Caco-2 (cell line): ENCODE data around the gene SEC14L1. TPM values are rescaled to one million over a fixed set of nuclear protein-coding genes. Genes with fewer than 3 reads are reported as not detected.

ENCODE experiments used
- BruUV-seq: library from RNA; stranded (reverse); fragments of 400-500 nt; replicated peaks from 2 replicates; lab custom pipeline; 2021; lab: Mats Ljungman, UMichigan
- CTCF ChIA-PET: fragments of 300-600 bp; sonication (Branson Sonifier 250); formaldehyde crosslinking; loops from one replicate; lab custom pipeline; 2022; ENCODE audit warnings: antibody characterized with exemption; lab: Charles Lee
- POLR2A ChIA-PET: fragments of 300-600 bp; sonication (Branson Sonifier 250); formaldehyde crosslinking; loops from one replicate; lab custom pipeline; 2022; ENCODE audit warnings: antibody characterized with exemption; lab: Charles Lee
- DNase-seq, 2 experiments: peaks; one replicate each; pipeline versions ENCODE4 v3.0.0 to v3.0.0-alpha.2; 2020 to 2022
- H3K27me3 ChIP-seq: replicated peaks from 2 replicates; pipeline ENCODE4 v1.6.0; 2011; ENCODE audit warnings: low read length; ENCODE audit not compliant: control insufficient read depth, insufficient read depth
- H3K36me3 ChIP-seq: 2 replicates; pipeline ENCODE4 v1.5.1; 2011; ENCODE audit warnings: low read length; ENCODE audit not compliant: control insufficient read depth, insufficient read depth
- H3K4me1 ChIP-seq: fragments of 250-450 bp; sonication (Bioruptor Pico); 2 replicates; pipeline ENCODE4 v1.5.1; 2020; ENCODE audit warnings: mild to moderate bottlenecking
- H3K4me3 ChIP-seq: 2 replicates; pipeline ENCODE4 v1.5.1; 2011; ENCODE audit warnings: low read depth, mild to moderate bottlenecking, control low read depth, low read length
- H3K9me3 ChIP-seq: fragments of 250-450 bp; sonication (Bioruptor Pico); 2 replicates; pipeline ENCODE4 v1.5.1; 2020; ENCODE audit warnings: mild to moderate bottlenecking, moderate library complexity
- H3K27ac Mint-ChIP-seq: one replicate; pipeline ENCODE4 v1.8.0; 2022; ENCODE audit warnings: mixed read lengths; ENCODE audit not compliant: unreplicated experiment
- H3K27me3 Mint-ChIP-seq: one replicate; pipeline ENCODE4 v1.8.0; 2022; ENCODE audit warnings: mixed read lengths; ENCODE audit not compliant: insufficient read depth, unreplicated experiment
- H3K36me3 Mint-ChIP-seq: one replicate; pipeline ENCODE4 v1.8.0; 2022; ENCODE audit warnings: mild to moderate bottlenecking, mixed read lengths; ENCODE audit not compliant: insufficient read depth, unreplicated experiment
- H3K4me1 Mint-ChIP-seq: one replicate; pipeline ENCODE4 v1.8.0; 2022; ENCODE audit warnings: low read depth, mixed read lengths; ENCODE audit not compliant: unreplicated experiment
- H3K4me3 Mint-ChIP-seq: one replicate; pipeline ENCODE4 v1.8.0; 2022; ENCODE audit warnings: mild to moderate bottlenecking, moderate library complexity, mixed read lengths; ENCODE audit not compliant: unreplicated experiment
- H3K9me3 Mint-ChIP-seq: one replicate; pipeline ENCODE4 v1.8.0; 2022; ENCODE audit warnings: mixed read lengths; ENCODE audit not compliant: unreplicated experiment
- intact Hi-C: fragments of 100-400 bp; cut with micrococcal nuclease; formaldehyde crosslinking; loops from one replicate; pipeline ENCODE4 v1.10.0; 2022; ENCODE audit not compliant: unreplicated experiment
- total RNA-seq: library from RNA; stranded (reverse); gene quantifications from 2 replicates; pipeline ENCODE4 v1.2.3, GENCODE V29; 2022
- TF ChIP-seq, protein P1 (sequence below), 2 experiments: fragments of 200-600 bp in 1 of 2; IDR thresholded peaks; 1 replicate in 1 of 2; 2 replicates in 1 of 2; pipeline versions ENCODE4 v1.5.1 to v1.8.0; 2011 to 2022; ENCODE audit warnings: antibody characterized with exemption in 1 of 2, control low read depth in 1 of 2, inconsistent platforms in 1 of 2, low read depth in 1 of 2, low read length in 1 of 2, mild to moderate bottlenecking in 1 of 2, moderate library complexity in 1 of 2; ENCODE audit not compliant: insufficient read depth in 1 of 2, severe bottlenecking in 1 of 2, unreplicated experiment in 1 of 2

SEC14L1 gene
- total RNA-seq, 1 experiment from 2014 or later: 92.0 TPM

DNA sequence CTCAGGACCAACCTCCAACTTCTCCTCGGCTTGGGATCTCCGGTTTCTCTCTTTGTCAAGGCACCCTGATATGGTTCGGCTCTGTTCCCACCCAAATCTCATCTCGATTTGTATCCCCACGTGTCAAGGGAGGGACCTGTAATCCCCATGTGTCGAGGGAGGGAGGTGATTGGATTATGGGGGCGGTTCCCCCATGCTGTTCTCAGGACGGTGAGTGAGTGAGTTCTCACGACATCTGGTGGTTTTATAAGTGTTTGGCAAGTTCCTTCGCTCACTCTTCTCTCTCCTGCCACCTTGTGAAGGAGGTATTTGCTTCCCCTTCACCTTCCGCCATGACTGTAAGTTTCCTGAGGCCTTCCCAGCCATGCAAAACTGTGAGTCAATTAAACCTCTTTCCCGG, 117.9 kb downstream of the SEC14L1 start:
- BruUV-seq: no TSS peak
- CTCF ChIA-PET: no interaction called here
- peaks cover 5% of the 10 kb centered on the region for H3K36me3 Mint-ChIP-seq
- no peak overlapping the region for H3K27ac Mint-ChIP-seq
- TF ChIP-seq, protein P1, sequence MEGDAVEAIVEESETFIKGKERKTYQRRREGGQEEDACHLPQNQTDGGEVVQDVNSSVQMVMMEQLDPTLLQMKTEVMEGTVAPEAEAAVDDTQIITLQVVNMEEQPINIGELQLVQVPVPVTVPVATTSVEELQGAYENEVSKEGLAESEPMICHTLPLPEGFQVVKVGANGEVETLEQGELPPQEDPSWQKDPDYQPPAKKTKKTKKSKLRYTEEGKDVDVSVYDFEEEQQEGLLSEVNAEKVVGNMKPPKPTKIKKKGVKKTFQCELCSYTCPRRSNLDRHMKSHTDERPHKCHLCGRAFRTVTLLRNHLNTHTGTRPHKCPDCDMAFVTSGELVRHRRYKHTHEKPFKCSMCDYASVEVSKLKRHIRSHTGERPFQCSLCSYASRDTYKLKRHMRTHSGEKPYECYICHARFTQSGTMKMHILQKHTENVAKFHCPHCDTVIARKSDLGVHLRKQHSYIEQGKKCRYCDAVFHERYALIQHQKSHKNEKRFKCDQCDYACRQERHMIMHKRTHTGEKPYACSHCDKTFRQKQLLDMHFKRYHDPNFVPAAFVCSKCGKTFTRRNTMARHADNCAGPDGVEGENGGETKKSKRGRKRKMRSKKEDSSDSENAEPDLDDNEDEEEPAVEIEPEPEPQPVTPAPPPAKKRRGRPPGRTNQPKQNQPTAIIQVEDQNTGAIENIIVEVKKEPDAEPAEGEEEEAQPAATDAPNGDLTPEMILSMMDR (IDR thresholded peaks at IDR 0.05; ENCODE audit: insufficient read depth in 1 of 2, low read depth in 1 of 2, low read length in 1 of 2, severe bottlenecking in 1 of 2, unreplicated experiment in 1 of 2): no peak
- peaks cover 17% of the 10 kb centered on the region for H3K4me1 Mint-ChIP-seq
- intact Hi-C loops: loop anchor here (10.0 kb wide), 1 partner anchor 236 kb away; no protein-coding TSS in a partner anchor
- H3K4me3 Mint-ChIP-seq: no peak overlapping the region
- no peaks in the 10 kb centered on the region; the same call in 1 of the 2 replicates for H3K9me3 ChIP-seq
- no peak overlapping the region for H3K4me3 ChIP-seq
- H3K9me3 Mint-ChIP-seq: no peaks in the 10 kb centered on the region
- no peaks in the 10 kb centered on the region for H3K27me3 Mint-ChIP-seq
- POLR2A ChIA-PET: no interaction called here
- no peak for DNase-seq
- no peaks in the 10 kb centered on the region for H3K27me3 ChIP-seq
- no peaks in the 10 kb centered on the region for H3K36me3 ChIP-seq
- peaks cover 20% of the 10 kb centered on the region for H3K4me1 ChIP-seq

DNA sequence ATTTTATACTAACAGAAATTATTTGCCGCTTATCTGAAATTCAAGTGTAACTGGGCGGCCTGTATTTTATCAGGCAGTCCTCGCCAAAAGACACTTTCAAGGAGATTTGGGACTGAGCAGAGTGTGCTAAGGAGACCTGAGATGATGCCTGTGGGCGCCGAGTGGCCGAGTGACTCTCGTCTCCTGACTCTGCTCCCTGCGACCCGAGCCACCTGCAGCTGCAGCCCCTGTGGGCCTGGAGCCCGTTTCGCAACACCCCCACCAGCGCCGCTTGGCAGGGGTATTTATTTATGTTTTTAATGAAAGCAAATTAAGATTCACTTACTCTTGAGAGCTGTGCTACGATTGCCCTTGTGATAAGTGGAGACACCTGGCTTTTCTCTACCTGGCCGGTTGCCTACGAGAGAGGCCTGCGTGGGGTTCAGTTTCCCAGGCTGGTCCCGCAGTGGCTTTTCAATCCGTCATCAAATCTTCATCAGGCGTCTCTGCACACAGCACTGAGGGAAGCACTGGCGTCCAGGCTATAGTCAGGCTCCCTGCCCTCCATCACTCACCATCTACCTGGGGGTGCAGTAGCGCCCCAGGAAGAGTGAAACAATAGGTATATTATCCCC, 124.0 kb downstream of the SEC14L1 start:
- POLR2A ChIA-PET: no interaction called here
- no peak overlapping the region for H3K4me3 ChIP-seq
- intact Hi-C loops: no loop called here
- BruUV-seq: no TSS peak
- H3K4me1 ChIP-seq: peaks cover 13% of the 10 kb centered on the region; the same call in 1 of the 2 replicates
- CTCF ChIA-PET: no interaction called here
- no peaks in the 10 kb centered on the region for H3K27me3 ChIP-seq
- H3K9me3 Mint-ChIP-seq: no peaks in the 10 kb centered on the region
- H3K4me3 Mint-ChIP-seq: no peak overlapping the region
- no peaks in the 10 kb centered on the region for H3K36me3 ChIP-seq
- H3K9me3 ChIP-seq: no peaks in the 10 kb centered on the region
- no peaks in the 10 kb centered on the region for H3K27me3 Mint-ChIP-seq
- DNase-seq: no peak
- H3K4me1 Mint-ChIP-seq: peaks cover 8% of the 10 kb centered on the region
- TF ChIP-seq, protein P1 (IDR thresholded peaks at IDR 0.05; ENCODE audit: insufficient read depth in 1 of 2, low read depth in 1 of 2, low read length in 1 of 2, severe bottlenecking in 1 of 2, unreplicated experiment in 1 of 2): no peak
- H3K36me3 Mint-ChIP-seq: no peaks in the 10 kb centered on the region
- no peak overlapping the region for H3K27ac Mint-ChIP-seq

DNA sequence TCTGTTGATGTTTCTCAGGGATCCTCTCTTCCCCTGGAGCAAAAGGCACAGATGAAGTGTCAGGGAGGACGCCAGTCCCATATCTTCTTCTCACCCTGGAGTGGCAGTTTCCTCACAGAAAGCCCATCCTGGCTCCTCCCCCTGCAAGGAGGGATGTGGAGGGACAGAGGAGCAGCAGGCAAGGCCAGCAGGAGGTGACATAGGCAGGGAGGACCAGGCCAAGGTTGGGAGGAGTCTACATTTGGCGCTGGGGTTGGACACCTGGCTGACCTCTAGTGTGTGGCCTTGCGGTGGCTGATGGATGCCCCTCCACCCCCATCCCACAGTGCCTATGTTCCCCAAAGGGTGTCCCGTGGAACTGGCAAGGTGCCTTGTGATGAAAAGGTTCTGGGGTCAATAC, 125.4 kb downstream of the SEC14L1 start:
- CTCF ChIA-PET: no interaction called here
- Mint-ChIP-seq H3K9me3 (no peaks in the 10 kb centered on the region), H3K36me3 (no peaks in the 10 kb centered on the region), H3K4me3 (no peak overlapping the region), H3K4me1 (peaks cover 19% of the 10 kb centered on the region), H3K27ac (no peak overlapping the region), H3K27me3 (no peaks in the 10 kb centered on the region)
- POLR2A ChIA-PET: no interaction called here
- TF ChIP-seq, protein P1 (IDR thresholded peaks at IDR 0.05; ENCODE audit: insufficient read depth in 1 of 2, low read depth in 1 of 2, low read length in 1 of 2, severe bottlenecking in 1 of 2, unreplicated experiment in 1 of 2): no peak
- no peak for DNase-seq
- no peak overlapping the region for H3K4me3 ChIP-seq
- no peaks in the 10 kb centered on the region for H3K27me3 ChIP-seq
- peaks cover 16% of the 10 kb centered on the region; the same call in 1 of the 2 replicates for H3K4me1 ChIP-seq
- no peaks in the 10 kb centered on the region for H3K36me3 ChIP-seq
- intact Hi-C loops: no loop called here
- no peaks in the 10 kb centered on the region for H3K9me3 ChIP-seq
- BruUV-seq: no TSS peak
